Esophagus muscularis mucosa (tissue), 4 donors: ENCODE data around the gene ANKRD34A.

ENCODE experiments used
- EP300 ChIP-seq: sonication (generic); formaldehyde crosslinking; IDR thresholded peaks from one replicate; pipeline ENCODE4 v1.6.1; 2017; ENCODE audit warnings: antibody characterized with exemption
- POLR2A ChIP-seq: fragments of 450-650 bp; IDR thresholded peaks from one replicate; pipeline ENCODE4 v1.6.1; 2017; ENCODE audit warnings: antibody characterized with exemption, moderate library complexity, mild to moderate bottlenecking, low read depth
- POLR2AphosphoS5 ChIP-seq, 2 donors: sonication (generic); formaldehyde crosslinking; IDR thresholded peaks; one replicate each; pipeline ENCODE4 v1.6.1; 2017; ENCODE audit warnings: antibody characterized with exemption in 2 of 2
- TF ChIP-seq, protein P1 (sequence below), 3 experiments: fragments of 200-600 bp in 2 of 3; fragments of 450-650 bp in 1 of 3; sonication (generic) in 2 of 3; IDR thresholded peaks; one replicate each; pipeline ENCODE4 v1.5.1; 2017 to 2019; ENCODE audit warnings: antibody characterized with exemption in 3 of 3, mild to moderate bottlenecking in 2 of 3, moderate library complexity in 1 of 3

- TF ChIP-seq, protein P1, sequence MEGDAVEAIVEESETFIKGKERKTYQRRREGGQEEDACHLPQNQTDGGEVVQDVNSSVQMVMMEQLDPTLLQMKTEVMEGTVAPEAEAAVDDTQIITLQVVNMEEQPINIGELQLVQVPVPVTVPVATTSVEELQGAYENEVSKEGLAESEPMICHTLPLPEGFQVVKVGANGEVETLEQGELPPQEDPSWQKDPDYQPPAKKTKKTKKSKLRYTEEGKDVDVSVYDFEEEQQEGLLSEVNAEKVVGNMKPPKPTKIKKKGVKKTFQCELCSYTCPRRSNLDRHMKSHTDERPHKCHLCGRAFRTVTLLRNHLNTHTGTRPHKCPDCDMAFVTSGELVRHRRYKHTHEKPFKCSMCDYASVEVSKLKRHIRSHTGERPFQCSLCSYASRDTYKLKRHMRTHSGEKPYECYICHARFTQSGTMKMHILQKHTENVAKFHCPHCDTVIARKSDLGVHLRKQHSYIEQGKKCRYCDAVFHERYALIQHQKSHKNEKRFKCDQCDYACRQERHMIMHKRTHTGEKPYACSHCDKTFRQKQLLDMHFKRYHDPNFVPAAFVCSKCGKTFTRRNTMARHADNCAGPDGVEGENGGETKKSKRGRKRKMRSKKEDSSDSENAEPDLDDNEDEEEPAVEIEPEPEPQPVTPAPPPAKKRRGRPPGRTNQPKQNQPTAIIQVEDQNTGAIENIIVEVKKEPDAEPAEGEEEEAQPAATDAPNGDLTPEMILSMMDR (IDR thresholded peaks at IDR 0.05), result no peak
- no peak for TF ChIP-seq POLR2A
- no peak for TF ChIP-seq POLR2AphosphoS5 (IDR thresholded peaks at IDR 0.05)
- no peak for TF ChIP-seq EP300
Measured at GRCh38 chr1:145958734-145959133, 5.6 kb downstream of the ANKRD34A start.
